Eye (tissue), 1 donor: ENCODE measurements around the gene SLC8A1.
A peak's percentile ranks its signal among the peaks of the same experiment; 100 is the strongest.

Experiments used
- DNase-seq: peaks from one replicate; pipeline ENCODE4 v3.0.0-alpha.2; 2015

The SLC8A1 gene

GRCh38 chr2:40348038-40348437, 103.9 kb downstream of the SLC8A1 start:
- no peak for DNase-seq

DNA sequence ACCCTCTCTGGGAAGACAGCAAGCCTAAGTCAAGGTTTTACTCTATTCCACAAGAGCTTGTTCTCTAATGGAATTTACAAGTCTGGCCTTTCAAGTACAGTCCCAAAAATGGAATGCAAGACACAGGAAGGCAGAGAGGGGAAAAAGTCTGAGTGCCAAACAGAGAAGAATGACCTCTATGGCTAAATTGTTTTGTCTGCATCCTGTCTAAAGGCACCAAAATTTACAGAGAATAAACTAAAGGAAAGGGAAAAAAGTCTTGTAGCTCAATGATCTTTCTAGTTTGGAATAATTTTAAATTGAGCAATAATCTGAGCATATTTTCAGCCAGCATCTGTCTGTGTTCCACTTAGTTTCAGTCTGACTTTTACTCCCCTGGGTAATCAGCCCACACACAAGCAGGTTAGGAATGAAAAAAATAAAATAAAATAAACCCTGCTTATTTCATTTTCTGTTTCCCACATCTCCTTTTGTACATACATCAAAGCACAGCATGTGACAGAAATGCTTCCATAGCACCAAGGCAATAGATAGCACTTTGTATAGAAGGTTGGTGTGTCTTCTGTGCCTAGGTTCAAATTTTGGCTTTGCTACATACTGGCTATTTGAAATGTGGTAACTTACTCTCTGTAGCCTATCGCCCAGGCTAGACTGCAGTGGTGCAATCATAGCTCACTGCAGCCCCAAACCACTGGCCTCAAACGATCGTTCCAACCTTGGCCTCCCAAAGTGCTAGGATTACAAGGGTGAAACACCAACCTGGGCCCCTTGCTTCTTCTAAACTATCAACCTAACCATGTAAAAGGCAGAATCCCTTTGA, 105.1 kb downstream of the SLC8A1 start:
- DNase-seq, result no peak

DNA sequence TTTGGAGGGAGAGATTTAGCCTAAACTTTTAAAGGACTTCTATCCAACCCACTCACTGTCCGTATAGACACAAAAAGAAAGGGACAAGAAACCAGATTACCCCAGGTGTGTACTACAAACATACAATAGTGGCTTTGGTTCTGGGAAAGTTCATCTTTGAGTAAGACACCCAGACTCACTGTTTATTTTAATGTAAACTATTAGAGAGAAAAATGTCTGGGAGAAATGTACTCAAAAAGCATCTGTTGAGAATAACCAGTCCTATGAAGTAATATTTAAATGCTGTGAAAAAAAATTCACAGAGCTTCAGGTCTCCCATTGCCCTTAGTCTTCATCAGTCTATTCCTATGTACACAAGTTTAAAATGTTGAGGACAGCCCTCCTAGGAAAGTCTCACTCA, 107.5 kb downstream of the SLC8A1 start:
- no peak for DNase-seq

GRCh38 chr2:40343902-40344301, 108.0 kb downstream of the SLC8A1 start:
- no peak for DNase-seq

DNA sequence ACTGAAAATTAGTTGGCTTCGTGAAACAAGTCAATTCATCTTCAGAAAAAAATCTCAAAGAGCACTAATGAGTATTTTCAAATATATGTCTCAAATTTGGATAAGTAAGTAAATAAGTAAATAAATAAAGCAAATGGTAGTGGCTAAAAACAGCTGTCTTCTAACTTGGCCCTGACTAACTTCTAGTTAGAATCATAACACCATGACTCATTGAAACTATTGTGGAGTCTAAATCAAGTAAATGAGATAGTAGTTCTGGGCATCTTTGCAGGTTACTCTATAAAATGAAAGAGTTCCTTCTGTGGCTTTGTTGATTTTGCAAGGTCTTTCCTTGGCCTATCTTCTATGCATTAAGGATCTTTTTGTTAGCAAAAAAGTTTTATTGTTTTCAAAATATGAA, 110.7 kb downstream of the SLC8A1 start:
- DNase-seq, result no peak

- no peak for DNase-seq
These were observed 112.9 kb downstream of the SLC8A1 start for GRCh38 chr2:40339026-40339425.

GRCh38 chr2:40332191-40332826, 119.6 kb downstream of the SLC8A1 start:
- DNase-seq, result peak; percentile 74

DNA sequence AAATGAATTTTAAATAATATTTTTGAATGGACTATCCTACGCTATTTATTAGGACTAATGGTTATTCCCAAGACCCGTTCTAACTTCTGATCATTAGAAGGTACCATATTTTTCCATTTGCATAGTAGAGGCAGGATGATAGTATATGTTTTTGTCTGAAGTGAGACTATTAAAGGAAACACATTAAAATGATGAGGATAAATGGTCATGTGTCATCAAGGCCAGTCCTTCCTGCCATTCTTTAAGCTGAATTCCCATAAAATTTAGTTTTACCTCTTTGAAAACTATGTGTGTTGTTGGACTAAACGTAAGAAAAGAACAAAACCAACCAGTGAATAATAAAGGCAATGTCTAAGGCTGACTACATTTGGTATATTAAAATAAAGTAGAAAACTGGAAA, 121.8 kb downstream of the SLC8A1 start:
- DNase-seq, result no peak

- DNase-seq, result no peak
These were observed 122.2 kb downstream of the SLC8A1 start for GRCh38 chr2:40329739-40330030.

DNA sequence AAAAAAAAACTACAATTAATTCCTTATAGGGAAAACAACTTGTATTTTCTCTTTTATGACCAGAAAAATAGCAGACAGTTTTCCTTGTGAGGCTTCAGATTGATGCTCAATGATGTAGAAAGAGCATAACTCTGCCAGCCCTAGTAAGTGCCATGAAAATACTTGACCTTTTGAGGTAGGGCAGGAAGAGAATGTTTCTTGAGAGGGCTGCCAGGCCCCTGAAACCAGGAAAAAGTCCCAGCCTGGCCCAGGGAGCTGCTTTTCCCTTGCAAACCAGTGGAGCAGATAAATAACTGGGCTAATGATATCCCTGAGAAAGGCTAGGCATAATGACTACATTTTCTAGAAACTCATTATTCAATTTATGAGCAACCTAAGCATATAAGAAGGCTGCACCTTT, 126.8 kb downstream of the SLC8A1 start:
- DNase-seq, result no peak

DNA sequence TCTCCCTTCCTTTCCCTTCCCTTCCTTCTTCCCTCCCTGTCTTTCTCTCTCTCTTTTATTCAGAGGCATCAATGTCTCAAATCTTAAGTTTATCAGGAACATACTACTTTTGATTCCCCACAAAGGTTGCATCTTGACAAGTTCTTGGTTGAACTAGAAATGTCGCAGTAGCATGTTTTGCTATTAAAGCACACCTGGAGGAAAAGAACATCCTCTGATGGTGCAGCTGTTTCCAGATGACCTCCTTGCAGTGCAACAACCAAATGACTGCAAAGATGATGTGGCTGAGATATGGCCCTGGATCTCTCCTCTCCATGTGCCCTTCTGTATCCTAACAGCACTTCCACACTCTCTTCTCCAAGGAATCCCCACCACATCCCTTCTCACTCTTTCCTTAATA, 127.2 kb downstream of the SLC8A1 start:
- DNase-seq, result no peak

GRCh38 chr2:40321822-40322221, 130.1 kb downstream of the SLC8A1 start:
- no peak for DNase-seq

GRCh38 chr2:40321016-40321623, 130.8 kb downstream of the SLC8A1 start:
- no peak for DNase-seq

- DNase-seq, result no peak
These were observed 133.0 kb downstream of the SLC8A1 start for GRCh38 chr2:40318921-40319320.

DNA sequence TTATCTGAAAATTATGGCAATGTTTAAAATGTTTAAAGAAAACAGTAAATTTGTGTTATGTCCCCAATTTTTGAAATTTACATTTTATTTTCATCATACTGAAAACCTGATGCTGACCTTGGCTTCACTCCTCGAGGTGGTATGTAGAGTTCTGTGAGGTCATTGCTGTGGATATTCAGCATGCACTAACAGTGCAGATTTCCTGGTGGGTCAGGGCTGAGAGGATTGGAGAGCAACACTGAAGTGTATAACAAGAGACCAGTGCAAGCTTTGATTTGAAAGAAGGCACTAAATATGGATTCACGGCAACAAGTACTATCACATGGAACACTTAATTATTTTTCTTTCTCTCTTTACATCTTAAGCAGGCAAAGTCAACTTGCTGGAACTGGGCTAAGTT, 134.1 kb downstream of the SLC8A1 start:
- DNase-seq, result no peak

- DNase-seq, result no peak
These were observed 134.8 kb downstream of the SLC8A1 start for GRCh38 chr2:40317046-40317445.

GRCh38 chr2:40316620-40317019, 135.3 kb downstream of the SLC8A1 start:
- no peak for DNase-seq

GRCh38 chr2:40315683-40316082, 136.2 kb downstream of the SLC8A1 start:
- peak; percentile 20 for DNase-seq

DNA sequence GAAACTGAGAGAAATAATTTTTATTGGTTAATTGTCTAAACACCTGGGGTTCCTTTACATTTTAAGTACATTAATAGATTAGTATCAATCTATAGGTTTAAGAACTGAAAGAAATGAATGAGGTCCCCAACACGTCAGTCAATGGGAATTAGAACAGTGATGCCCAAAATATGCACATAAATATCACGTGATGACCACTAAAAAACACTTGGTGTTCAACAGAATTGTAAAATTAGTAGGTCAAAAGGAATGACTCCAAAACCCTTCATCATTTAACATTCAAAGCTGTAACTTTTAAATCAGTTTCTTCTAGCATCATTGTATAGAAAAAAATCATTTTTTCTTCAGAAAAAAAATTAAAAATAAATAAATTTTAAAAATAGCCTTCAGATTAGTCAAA, 140.9 kb downstream of the SLC8A1 start:
- no peak for DNase-seq

GRCh38 chr2:40310303-40310702, 141.6 kb downstream of the SLC8A1 start:
- DNase-seq, result no peak

GRCh38 chr2:40304340-40304739, 147.6 kb downstream of the SLC8A1 start:
- DNase-seq, result no peak

DNA sequence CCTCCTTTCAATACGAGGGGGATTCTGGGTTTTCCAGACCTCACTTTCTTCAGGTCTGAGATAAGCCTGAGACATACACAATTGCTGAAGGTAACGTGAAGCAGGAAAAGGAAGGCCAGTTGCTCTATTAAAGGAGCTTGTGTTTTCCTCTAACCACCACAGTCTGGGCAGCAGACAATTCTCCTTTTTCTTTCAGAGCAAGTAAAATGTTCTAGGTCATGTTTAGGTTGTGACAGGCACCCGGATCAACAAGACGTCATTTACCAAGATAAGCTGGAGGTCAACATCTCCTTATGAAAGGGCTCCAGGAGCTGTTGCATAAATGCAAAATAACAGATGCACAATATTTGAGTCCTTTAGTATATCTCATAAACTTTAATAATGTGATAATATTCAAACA, 148.1 kb downstream of the SLC8A1 start:
- DNase-seq, result no peak

DNA sequence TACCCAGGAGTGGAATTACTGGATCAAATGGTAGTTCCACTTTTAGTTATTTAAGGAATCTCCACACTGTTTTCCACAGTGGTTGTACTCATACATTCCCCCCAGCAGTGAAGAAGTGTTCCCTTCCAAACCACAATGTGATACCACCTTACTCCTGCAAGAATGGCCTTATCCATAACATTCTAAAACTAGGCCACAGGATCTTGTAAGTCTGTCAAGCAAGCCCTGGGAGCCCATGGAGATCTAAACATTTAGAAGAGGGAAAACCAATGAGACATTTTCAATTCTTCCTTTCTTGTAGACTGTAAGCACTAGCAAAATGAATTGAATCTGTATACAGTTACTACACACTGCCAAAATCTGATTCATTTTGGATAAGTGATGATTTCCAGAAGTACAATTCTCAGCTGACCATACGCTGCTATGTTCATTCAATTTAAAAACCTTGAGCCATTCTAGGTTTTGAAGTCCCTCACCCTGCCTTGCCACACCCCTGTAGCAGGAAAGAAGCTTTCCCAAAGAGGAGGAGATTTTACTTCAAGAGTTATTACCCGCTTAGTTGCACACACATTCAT, 149.1 kb downstream of the SLC8A1 start:
- DNase-seq, result no peak

DNA sequence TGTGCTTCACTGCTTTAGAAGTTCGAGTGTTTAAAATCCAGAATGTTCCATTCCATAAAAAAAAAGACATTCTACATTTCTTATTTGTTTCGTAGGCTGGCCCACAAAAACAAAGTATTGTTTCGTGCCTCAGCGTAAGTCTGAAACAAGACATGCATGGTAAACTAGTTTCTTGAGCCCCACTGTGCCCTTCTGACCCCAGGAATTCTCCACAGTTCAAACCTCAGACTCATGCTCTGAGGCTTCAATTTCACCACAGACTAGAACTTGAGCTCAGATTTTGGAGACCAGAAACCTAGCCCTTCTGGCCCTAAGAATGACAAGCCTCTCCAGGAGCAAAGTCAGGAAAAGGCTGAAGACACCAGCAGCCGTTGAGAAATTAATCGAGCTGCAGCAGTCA, 151.5 kb downstream of the SLC8A1 start:
- no peak for DNase-seq
